Transverse colon (tissue), 4 donors: ENCODE data around the gene VPS13A. TPM values are rescaled to one million over a fixed set of nuclear protein-coding genes. Genes with fewer than 3 reads are reported as not detected.

Experiments used
- DNase-seq: peaks from one replicate; pipeline ENCODE4 v3.0.0-alpha.2; 2019
- H3K27ac ChIP-seq, 4 donors: fragments of 200-600 bp; sonication (generic); 2 replicates each; pipeline ENCODE4 v1.5.1; 2016 to 2018; ENCODE audit warnings: inconsistent platforms in 4 of 4
- H3K27me3 ChIP-seq: fragments of 200-600 bp; sonication (generic); 2 replicates; pipeline ENCODE4 v1.5.1; 2017; ENCODE audit warnings: inconsistent platforms
- H3K36me3 ChIP-seq, 4 donors: fragments of 200-600 bp; sonication (generic); 2 replicates each; pipeline ENCODE4 v1.5.1; 2017 to 2019; ENCODE audit warnings: inconsistent platforms in 4 of 4
- H3K4me1 ChIP-seq, 4 donors: fragments of 200-600 bp; sonication (generic); 2 replicates each; pipeline ENCODE4 v1.5.1; 2017 to 2020; ENCODE audit warnings: inconsistent platforms in 4 of 4
- H3K4me3 ChIP-seq, 4 donors: fragments of 200-600 bp; sonication (generic); 1 replicate in 1 of 4; 2 replicates in 3 of 4; pipeline versions ENCODE4 v1.5.1 to v1.6.1; 2017 to 2019; ENCODE audit warnings: inconsistent platforms in 4 of 4
- H3K9me3 ChIP-seq, 2 donors: fragments of 200-600 bp; sonication (generic); 2 replicates each; pipeline ENCODE4 v1.5.1; 2017 to 2019; ENCODE audit warnings: inconsistent platforms in 2 of 2
- EP300 ChIP-seq: sonication (generic); formaldehyde crosslinking; IDR thresholded peaks from one replicate; pipeline ENCODE4 v1.6.1; 2017; ENCODE audit warnings: antibody characterized with exemption, low read depth
- POLR2A ChIP-seq: fragments of 450-650 bp; IDR thresholded peaks from one replicate; pipeline ENCODE4 v1.6.1; 2016; ENCODE audit warnings: antibody characterized with exemption, mild to moderate bottlenecking, moderate library complexity
- POLR2AphosphoS5 ChIP-seq, 3 donors: sonication (generic); formaldehyde crosslinking; IDR thresholded peaks; one replicate each; pipeline ENCODE4 v1.6.1; 2016; ENCODE audit warnings: antibody characterized with exemption in 3 of 3
- WGBS, 2 donors: methylation state at CpG; one replicate each; pipeline ENCODE4 v1.1.5; 2018; ENCODE audit warnings: low coverage in 1 of 2; 5-methylcytosine and 5-hydroxymethylcytosine counted together
- in situ Hi-C, 4 donors: fragments of 200-750 bp; cut with MboI; loops; one replicate each; pipeline versions ENCODE4 v1.15.0 to v1.15.1; 2017; ENCODE audit warnings: low sequenced_read_pairs in 3 of 4, low pct_ligation_motif_present in 1 of 4, low pct_unique_long_range_greater_than_20kb in 1 of 4
- intact Hi-C: fragments of 100-400 bp; cut with DNase I; formaldehyde crosslinking; loops from one replicate; pipeline ENCODE4 v1.15.1; 2023; ENCODE audit warnings: low total_unique reads
- total RNA-seq, 4 donors: library from RNA; depleted of rRNA; stranded (reverse); fragments of >200 nt; gene quantifications; one replicate each; pipeline ENCODE4 v1.1.0, GENCODE V29; 2016
- TF ChIP-seq, protein P1 (sequence below), 5 experiments: fragments of 200-600 bp in 3 of 5; fragments of 450-650 bp in 2 of 5; sonication (generic) in 3 of 5; IDR thresholded peaks; 1 replicate in 2 of 5; 2 replicates in 3 of 5; pipeline ENCODE4 v1.5.1; 2016 to 2017; ENCODE audit warnings: antibody characterized with exemption in 5 of 5, inconsistent platforms in 3 of 5, mild to moderate bottlenecking in 2 of 5, moderate library complexity in 1 of 5

Gene VPS13A
- total RNA-seq, 4 donors from 2014 or later = 88.8 to 148 (median 115) TPM

- in situ Hi-C loops = no loop called here
- H3K9me3 ChIP-seq = no peaks in the 10 kb centered on the region
- no peak overlapping the region for H3K27ac ChIP-seq
- intact Hi-C loops = loop anchor here (10.0 kb wide), 1 partner anchor 48 kb away; no protein-coding TSS in a partner anchor
- WGBS, 2 donors = 93 to 96% methylated on average over 1 of the region's 1 CpG
- no peaks in the 10 kb centered on the region for H3K4me1 ChIP-seq
- peaks cover 0 to 16% (median 7%) of the 10 kb centered on the region in 4 donors for H3K36me3 ChIP-seq
- no peak for DNase-seq
- no peaks in the 10 kb centered on the region for H3K27me3 ChIP-seq
- no peak overlapping the region for H3K4me3 ChIP-seq
- TF ChIP-seq EP300 (no peak), POLR2AphosphoS5 (IDR thresholded peaks at IDR 0.05) (no peak), POLR2A (no peak)
- TF ChIP-seq, protein P1, sequence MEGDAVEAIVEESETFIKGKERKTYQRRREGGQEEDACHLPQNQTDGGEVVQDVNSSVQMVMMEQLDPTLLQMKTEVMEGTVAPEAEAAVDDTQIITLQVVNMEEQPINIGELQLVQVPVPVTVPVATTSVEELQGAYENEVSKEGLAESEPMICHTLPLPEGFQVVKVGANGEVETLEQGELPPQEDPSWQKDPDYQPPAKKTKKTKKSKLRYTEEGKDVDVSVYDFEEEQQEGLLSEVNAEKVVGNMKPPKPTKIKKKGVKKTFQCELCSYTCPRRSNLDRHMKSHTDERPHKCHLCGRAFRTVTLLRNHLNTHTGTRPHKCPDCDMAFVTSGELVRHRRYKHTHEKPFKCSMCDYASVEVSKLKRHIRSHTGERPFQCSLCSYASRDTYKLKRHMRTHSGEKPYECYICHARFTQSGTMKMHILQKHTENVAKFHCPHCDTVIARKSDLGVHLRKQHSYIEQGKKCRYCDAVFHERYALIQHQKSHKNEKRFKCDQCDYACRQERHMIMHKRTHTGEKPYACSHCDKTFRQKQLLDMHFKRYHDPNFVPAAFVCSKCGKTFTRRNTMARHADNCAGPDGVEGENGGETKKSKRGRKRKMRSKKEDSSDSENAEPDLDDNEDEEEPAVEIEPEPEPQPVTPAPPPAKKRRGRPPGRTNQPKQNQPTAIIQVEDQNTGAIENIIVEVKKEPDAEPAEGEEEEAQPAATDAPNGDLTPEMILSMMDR (IDR thresholded peaks at IDR 0.05) = no peak
Observed at GRCh38 chr9:77212801-77213200, 35.5 kb downstream of the VPS13A start.

DNA sequence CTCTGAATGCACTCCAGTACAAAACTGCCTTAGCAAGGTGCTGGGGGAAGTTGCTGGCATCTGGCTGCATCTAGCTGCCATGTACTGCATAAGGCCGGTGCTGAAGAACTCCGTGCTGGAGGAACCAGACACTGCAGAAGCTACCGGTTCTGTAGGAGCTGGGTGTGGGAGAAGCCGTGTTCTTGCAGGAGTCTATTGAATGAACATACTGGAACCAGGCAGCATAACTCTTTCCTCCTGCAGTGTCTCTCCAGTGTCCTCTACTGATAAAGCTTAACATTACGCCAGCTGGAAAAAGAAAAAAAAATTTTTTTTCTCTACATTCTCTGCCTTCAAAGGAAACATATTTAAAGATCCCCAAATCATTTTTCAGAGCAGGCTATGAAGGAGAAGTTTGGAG, 38.5 kb downstream of the VPS13A start:
- 83 to 100% methylated on average over 1 to 5 of the region's 5 CpGs for WGBS, 2 donors
- H3K27ac ChIP-seq = no peak overlapping the region
- in situ Hi-C loops = no loop called here

GRCh38 chr9:77218612-77219011, 41.3 kb downstream of the VPS13A start:
- H3K27ac ChIP-seq = no peak overlapping the region
- in situ Hi-C loops = no loop called here
- H3K4me3 ChIP-seq = no peak overlapping the region
- no peaks in the 10 kb centered on the region for H3K27me3 ChIP-seq
- intact Hi-C loops = loop anchor here (10.0 kb wide), 1 partner anchor 54 kb away; no protein-coding TSS in a partner anchor
- peaks cover 0 to 20% (median 4%) of the 10 kb centered on the region in 4 donors for H3K36me3 ChIP-seq
- H3K4me1 ChIP-seq = no peaks in the 10 kb centered on the region
- no peaks in the 10 kb centered on the region for H3K9me3 ChIP-seq
- DNase-seq = no peak
- 62% methylated on average over 3 of the region's 3 CpGs; no CpG with 5 or more reads in 1 of the 2 donors for WGBS, 2 donors
- no peak for TF ChIP-seq POLR2A
- no peak for TF ChIP-seq POLR2AphosphoS5 (IDR thresholded peaks at IDR 0.05)
- TF ChIP-seq, protein P1 (IDR thresholded peaks at IDR 0.05) = no peak
- no peak for TF ChIP-seq EP300

More for the DNA sequence above, 38.5 kb downstream of the VPS13A start:
- no peak for DNase-seq
- no peak for TF ChIP-seq POLR2A
- TF ChIP-seq EP300 = no peak
- no peak for TF ChIP-seq POLR2AphosphoS5 (IDR thresholded peaks at IDR 0.05)
- TF ChIP-seq, protein P1 (IDR thresholded peaks at IDR 0.05) = peak in 1 of 5 experiments; percentile 14
- H3K4me3 ChIP-seq = no peak overlapping the region
- no peaks in the 10 kb centered on the region for H3K4me1 ChIP-seq
- H3K36me3 ChIP-seq = peaks cover 0 to 22% (median 8%) of the 10 kb centered on the region in 4 donors
- intact Hi-C loops = loop anchor here (10.0 kb wide), 1 partner anchor 51 kb away; no protein-coding TSS in a partner anchor
- no peaks in the 10 kb centered on the region for H3K27me3 ChIP-seq
- H3K9me3 ChIP-seq = no peaks in the 10 kb centered on the region

- H3K27ac ChIP-seq = no peak overlapping the region
- intact Hi-C loops (no loop called here), in situ Hi-C loops (no loop called here)
- no peaks in the 10 kb centered on the region for H3K27me3 ChIP-seq
- no peaks in the 10 kb centered on the region for H3K4me1 ChIP-seq
- peaks cover 0 to 16% (median 4%) of the 10 kb centered on the region in 4 donors for H3K36me3 ChIP-seq
- DNase-seq = no peak
- no peak overlapping the region for H3K4me3 ChIP-seq
- WGBS, 2 donors = 82 to 94% methylated on average over 3 of the region's 3 CpGs
- H3K9me3 ChIP-seq = no peaks in the 10 kb centered on the region
- no peak for TF ChIP-seq POLR2A
- TF ChIP-seq, protein P1 (IDR thresholded peaks at IDR 0.05) = no peak
- TF ChIP-seq POLR2AphosphoS5 (IDR thresholded peaks at IDR 0.05) = no peak
- no peak for TF ChIP-seq EP300
Observed at GRCh38 chr9:77221431-77221830, 44.1 kb downstream of the VPS13A start.
